HG02840 (cell line): ENCODE data around the gene GRAMD1B.

ENCODE experiments used
- ATAC-seq: cut with Tn5 transposase; IDR thresholded peaks from one replicate; pipeline ENCODE4 v1.9.1; 2021; ENCODE audit warnings: mild to moderate bottlenecking, moderate library complexity, moderate number of reproducible peaks; ENCODE audit not compliant: unreplicated experiment, low FRiP score

Gene GRAMD1B

GRCh38 chr11:123607781-123608180 is 177.7 kb downstream of the GRAMD1B start:
- no peak for ATAC-seq

DNA sequence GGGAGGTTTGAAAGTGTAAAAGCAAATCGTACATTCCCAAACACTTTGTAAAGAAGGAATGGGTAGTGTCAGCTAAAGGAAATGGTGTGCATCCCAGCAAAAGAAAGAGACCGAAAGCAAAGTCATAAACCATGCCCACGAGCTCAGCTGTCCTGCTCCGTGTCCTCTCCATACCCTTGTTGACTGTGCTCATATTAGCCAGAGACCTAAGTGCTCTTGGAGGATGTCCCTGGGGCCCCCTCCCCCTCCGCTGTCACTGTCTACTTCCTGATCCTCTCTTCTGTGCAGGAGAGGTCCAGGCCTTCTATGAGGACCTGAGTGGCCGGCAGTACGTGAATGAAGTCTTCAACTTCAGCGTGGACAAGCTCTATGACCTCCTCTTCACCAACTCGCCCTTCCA is 178.3 kb downstream of the GRAMD1B start:
- no peak for ATAC-seq

DNA sequence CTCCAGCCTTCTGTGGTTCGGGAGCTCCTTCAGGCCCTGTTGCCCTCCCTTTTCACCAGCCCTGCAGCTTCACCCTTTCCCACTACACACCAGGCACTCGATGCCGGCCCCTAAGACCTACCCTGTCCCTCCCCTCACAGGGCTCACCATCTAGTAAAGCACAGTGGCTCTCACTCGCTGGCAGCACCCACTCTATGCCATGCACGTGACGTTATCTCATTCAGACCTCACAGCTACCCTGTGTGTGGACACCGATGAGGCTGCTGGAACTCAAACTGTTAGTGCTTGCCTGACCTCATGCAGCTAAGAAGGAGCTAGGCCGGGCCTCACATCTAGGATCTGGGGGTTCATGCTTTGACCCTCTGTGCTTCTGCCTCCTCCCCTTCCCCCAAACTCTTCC is 178.9 kb downstream of the GRAMD1B start:
- ATAC-seq: no peak

DNA sequence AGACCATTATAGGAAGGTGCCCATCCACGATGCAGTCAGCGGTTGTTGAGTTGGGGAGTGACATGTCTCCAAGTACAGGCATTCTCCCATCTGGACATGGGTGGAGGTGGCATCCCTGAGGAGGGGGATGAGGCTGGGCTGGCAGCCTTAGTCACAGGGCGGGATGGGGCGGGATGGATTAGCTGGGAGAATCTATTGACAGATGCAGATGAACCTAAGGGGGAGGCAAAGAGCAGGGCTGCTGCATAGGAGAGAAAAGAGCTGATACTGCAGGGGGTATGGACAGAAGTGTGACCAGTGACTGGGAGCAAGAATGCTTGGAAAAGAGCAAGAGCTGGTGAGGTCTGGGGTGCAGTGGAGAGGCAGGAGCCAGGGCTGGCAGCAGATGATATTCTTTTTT is 181.6 kb downstream of the GRAMD1B start:
- ATAC-seq: no peak

DNA sequence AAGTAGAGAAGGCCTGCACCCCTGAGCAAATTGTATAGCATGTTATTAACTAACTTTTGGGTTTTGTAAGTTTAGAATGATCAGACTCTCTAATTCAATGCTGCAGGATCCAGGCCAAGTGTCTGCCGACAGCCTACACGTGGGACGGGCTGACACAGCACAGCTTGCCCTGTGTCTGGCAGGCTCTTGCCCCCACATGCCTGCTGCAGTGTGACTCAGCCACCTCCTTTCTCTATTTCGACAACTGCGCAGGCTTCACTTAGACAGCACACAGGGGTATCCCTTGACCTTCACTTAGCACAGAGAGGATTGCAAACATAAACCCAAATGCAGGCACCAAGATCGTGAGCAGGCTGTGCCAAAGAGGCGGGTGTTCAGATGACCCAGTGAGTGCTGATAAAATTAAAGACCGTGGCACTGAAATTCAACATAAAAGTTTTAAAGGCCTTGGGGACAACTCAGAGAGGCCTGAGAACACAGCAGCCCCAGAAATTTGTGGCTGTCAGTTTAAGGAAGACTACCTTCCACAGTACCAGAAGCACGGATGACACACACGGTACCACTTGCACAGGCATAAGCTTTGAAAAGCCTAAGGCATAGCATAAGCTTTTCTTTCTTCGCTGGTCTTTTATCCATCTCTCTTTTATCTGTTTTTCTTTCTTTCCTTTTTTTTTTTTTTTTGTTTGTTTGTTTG is 186.6 kb downstream of the GRAMD1B start:
- ATAC-seq: no peak

DNA sequence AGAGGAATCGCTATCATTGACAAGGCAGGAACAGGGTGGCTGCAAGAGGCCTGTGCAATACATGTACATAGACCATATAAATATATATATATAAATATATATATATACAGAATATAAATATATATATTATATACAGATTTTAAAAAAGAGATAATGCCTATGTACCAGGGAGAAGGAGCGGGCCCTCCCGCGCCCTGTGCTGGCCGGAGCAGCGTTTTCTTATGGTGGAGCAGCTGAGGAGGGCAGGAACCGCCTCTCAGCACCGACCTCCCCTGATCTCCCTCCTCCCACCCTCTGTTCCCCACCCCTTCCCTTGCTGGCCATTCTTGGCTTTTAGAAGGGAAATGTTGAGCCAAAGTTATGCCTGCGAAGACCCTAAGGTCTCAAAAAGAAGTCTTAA is 192.5 kb downstream of the GRAMD1B start:
- ATAC-seq: no peak

GRCh38 chr11:123624974-123625373 is 194.9 kb downstream of the GRAMD1B start:
- ATAC-seq: no peak

- ATAC-seq: no peak
These were observed 199.0 kb downstream of the GRAMD1B start for GRCh38 chr11:123628936-123629683.

- ATAC-seq: no peak
These were observed 200.1 kb downstream of the GRAMD1B start for GRCh38 chr11:123630126-123630608.

DNA sequence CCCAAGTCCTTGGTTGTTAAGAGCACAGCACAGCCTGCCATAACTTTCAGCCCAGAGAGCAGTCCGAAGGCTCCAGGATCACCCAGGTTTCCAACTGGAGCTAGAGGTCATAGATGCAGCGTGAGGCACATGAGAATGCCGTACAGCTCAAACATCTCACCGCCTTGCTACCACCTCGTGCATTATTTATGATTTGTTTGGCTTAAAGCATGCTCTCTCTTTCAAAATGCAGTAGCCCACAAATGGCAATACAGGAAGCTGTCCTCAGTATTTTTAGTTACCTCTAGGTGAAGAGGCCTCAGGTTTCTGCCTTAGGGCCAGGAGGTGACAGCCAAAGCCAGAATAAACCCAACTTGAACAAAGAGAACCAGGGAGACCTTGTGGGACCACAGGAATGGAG is 210.0 kb downstream of the GRAMD1B start:
- ATAC-seq: no peak

- no peak for ATAC-seq
These were observed 210.8 kb downstream of the GRAMD1B start for GRCh38 chr11:123640677-123641494.

GRCh38 chr11:123641495-123641840 is 211.4 kb downstream of the GRAMD1B start:
- ATAC-seq: no peak

- no peak for ATAC-seq
These were observed 212.4 kb downstream of the GRAMD1B start for GRCh38 chr11:123642435-123642834.

GRCh38 chr11:123645286-123645975 is 215.4 kb downstream of the GRAMD1B start:
- ATAC-seq: no peak

DNA sequence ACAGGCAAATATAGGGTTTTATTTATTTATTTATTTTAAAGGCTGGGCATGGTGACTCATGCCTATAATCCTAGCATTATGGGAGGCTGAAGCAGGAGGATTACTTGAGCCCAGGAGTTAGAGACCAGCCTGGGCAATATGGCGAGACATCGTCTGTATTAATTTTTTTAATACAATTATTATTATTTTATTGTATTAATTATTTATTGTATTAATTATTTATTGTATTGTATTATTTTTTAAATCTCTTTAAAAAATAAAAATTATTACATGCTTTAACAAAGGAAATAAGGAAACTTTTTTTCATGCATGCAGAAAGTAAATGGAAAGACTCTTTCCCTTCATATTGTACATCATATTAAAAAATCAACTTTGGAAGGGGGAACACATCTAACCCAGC is 220.8 kb downstream of the GRAMD1B start:
- no peak for ATAC-seq

GRCh38 chr11:123652599-123652998 is 222.5 kb downstream of the GRAMD1B start:
- no peak for ATAC-seq

GRCh38 chr11:123653483-123653826 is 223.4 kb downstream of the GRAMD1B start:
- no peak for ATAC-seq

- ATAC-seq: no peak
These were observed 223.9 kb downstream of the GRAMD1B start for GRCh38 chr11:123653827-123654565.

DNA sequence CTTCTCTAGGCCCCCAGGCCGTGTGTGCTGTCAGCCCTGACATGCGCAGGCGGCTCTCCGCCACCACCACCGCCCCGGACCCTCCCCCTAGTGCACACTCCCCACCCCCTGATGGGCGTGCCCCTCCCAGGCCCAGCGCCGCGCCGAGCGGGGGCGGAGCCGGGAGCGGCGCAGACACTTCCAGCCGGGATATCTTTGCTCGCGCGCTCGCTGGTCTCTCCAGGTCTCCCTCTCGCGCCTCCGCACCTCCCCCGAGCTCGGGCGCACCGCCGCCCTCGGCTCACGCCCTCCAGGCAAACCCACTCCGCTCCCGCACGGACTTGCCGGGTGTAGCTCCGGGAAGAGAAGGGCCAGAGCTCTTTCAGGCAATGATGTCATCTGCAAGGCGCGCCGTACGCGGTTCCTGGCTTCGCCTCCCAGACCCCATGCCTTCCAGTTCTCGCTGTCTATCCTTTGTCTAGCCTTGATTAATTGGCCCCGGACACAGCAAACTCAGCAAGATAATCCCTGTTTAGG is 224.6 kb downstream of the GRAMD1B start, which contains the start of gene SCN3B:
Gene SCN3B, minus strand, starts transcription at position 59 of the 516 bp plus-strand sequence. CDS start 823 bp downstream, outside the sequence.
- ATAC-seq: no peak

DNA sequence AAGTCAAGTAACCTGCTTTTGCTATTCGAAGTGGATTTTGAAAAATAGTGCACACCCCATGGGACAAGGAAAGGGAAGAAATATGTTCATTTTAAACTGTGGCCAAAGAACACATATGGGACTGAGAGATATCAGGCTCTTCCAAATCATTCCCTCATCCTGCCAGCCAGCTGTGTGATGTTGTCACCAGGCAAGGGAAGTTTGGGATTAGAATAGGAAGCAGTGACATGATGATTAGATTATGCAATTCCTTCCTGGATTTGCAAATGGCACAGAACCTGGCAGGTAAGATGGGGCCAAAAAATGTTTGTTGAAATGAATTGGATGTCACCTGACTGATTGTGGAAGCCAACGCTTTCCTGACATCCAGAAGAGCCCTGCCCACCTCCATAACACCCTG is 229.2 kb downstream of the GRAMD1B start:
- ATAC-seq: no peak
